ENCODE results near the gene SMIM35. TPM values are rescaled to one million over a fixed set of nuclear protein-coding genes. Genes with fewer than 3 reads are reported as not detected.

Gene SMIM35
- total RNA-seq, 4 donors from 2014 or later, result not detected

GRCh38 chr11:118084656-118085055 is 2.1 kb downstream of the SMIM35 start:
- no peaks in the 10 kb centered on the region for H3K27me3 ChIP-seq
- no peaks in the 10 kb centered on the region for H3K4me1 ChIP-seq
- H3K9me3 ChIP-seq, result no peaks in the 10 kb centered on the region
- no peak overlapping the region for H3K4me3 ChIP-seq
- no peak overlapping the region for H3K27ac ChIP-seq
- intact Hi-C loops (cut with DNase I; ENCODE audit: low total_unique reads), result no loop called here
- TF ChIP-seq POLR2A (IDR thresholded peaks at IDR 0.05) (no peak), CTCF (IDR thresholded peaks at IDR 0.05) (no peak)
- no peaks in the 10 kb centered on the region for H3K36me3 ChIP-seq
- DNase-seq, result no peak

GRCh38 chr11:118084247-118084646 is 2.5 kb downstream of the SMIM35 start:
- Histone ChIP-seq H3K4me3 (no peak overlapping the region), H3K4me1 (no peaks in the 10 kb centered on the region), H3K9me3 (no peaks in the 10 kb centered on the region), H3K27ac (peak overlapping the region in 1 of 2 donors; percentile 26), H3K27me3 (no peaks in the 10 kb centered on the region), H3K36me3 (no peaks in the 10 kb centered on the region)
- intact Hi-C loops (cut with DNase I; ENCODE audit: low total_unique reads), result no loop called here
- TF ChIP-seq POLR2A (IDR thresholded peaks at IDR 0.05) (no peak), CTCF (IDR thresholded peaks at IDR 0.05) (no peak)
- no peak for DNase-seq

- no peaks in the 10 kb centered on the region for H3K4me1 ChIP-seq
- no peak overlapping the region for H3K27ac ChIP-seq
- no peak for DNase-seq
- intact Hi-C loops (cut with DNase I; ENCODE audit: low total_unique reads), result no loop called here
- no peaks in the 10 kb centered on the region for H3K27me3 ChIP-seq
- no peaks in the 10 kb centered on the region for H3K36me3 ChIP-seq
- no peaks in the 10 kb centered on the region for H3K9me3 ChIP-seq
- no peak for TF ChIP-seq CTCF (IDR thresholded peaks at IDR 0.05)
- TF ChIP-seq POLR2A (IDR thresholded peaks at IDR 0.05), result no peak
- no peak overlapping the region for H3K4me3 ChIP-seq
These were observed 3.7 kb downstream of the SMIM35 start for GRCh38 chr11:118082880-118083552.

GRCh38 chr11:118081241-118081958 is 5.4 kb downstream of the SMIM35 start:
- Histone ChIP-seq H3K4me1 (no peaks in the 10 kb centered on the region), H3K27me3 (no peaks in the 10 kb centered on the region), H3K36me3 (no peaks in the 10 kb centered on the region), H3K4me3 (no peak overlapping the region), H3K9me3 (no peaks in the 10 kb centered on the region), H3K27ac (no peak overlapping the region)
- intact Hi-C loops (cut with DNase I; ENCODE audit: low total_unique reads), result no loop called here
- no peak for DNase-seq
- TF ChIP-seq CTCF (IDR thresholded peaks at IDR 0.05) (no peak), POLR2A (IDR thresholded peaks at IDR 0.05) (no peak)

- no peaks in the 10 kb centered on the region for H3K4me1 ChIP-seq
- H3K4me3 ChIP-seq, result no peak overlapping the region
- TF ChIP-seq POLR2A (IDR thresholded peaks at IDR 0.05) (no peak), CTCF (IDR thresholded peaks at IDR 0.05) (no peak)
- intact Hi-C loops (cut with DNase I; ENCODE audit: low total_unique reads), result no loop called here
- H3K27ac ChIP-seq, result no peak overlapping the region
- DNase-seq, result no peak
- no peaks in the 10 kb centered on the region for H3K9me3 ChIP-seq
- no peaks in the 10 kb centered on the region for H3K27me3 ChIP-seq
- no peaks in the 10 kb centered on the region for H3K36me3 ChIP-seq
These were observed 6.5 kb downstream of the SMIM35 start for GRCh38 chr11:118080296-118080695.
